Measurements from ENCODE around the gene RBCK1. TPM values are rescaled to one million over a fixed set of nuclear protein-coding genes. Genes with fewer than 3 reads are reported as not detected.

Gene RBCK1
- total RNA-seq, 4 donors from 2014 or later: 57.9 to 86.3 (median 64.6) TPM

DNA sequence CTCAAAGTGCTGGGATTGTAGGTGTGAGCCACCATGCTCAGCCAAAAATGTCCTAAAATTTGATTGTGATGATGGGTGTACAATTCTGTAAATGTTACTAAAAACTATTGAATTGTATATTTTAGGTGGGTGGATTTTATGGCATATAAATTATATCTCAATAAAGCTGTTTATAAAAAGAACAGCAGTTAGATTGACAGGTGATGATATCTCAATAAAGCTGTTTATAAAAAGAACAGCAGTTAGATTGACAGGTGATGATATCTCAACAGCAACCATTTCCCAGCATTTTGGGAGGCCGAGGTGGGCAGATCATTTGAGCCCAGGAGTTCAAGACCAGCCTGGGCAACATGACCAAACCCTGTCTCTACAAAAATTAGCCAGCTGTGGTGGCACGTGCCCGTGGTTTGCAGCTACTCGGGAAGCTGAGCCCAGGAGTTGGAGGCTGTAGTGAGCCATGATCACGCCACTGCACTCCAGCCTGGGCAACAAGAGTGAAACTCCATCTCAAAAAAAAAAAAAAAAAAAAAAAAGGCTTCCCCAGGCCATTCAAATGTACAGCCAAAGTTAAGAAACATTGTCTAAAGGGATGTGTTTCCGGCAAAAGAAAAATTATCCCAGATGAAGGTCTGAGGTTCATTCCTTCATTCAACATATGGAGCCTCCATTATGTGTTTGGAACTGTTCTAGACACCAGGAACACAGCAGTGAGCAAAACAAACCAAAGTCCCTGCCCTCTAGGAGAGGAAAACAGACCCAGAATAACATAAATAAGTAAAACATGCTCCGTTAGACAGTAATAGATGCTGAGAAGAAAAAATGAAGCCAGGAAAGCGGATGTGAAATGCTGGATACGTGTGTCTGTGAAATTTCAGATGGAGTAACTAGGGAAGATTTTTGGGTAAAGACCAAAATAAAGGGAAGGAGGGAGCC, 1.6 kb upstream of the RBCK1 start:
- TF ChIP-seq POLR2A (IDR thresholded peaks at IDR 0.05): no peak
- TF ChIP-seq, protein P1, sequence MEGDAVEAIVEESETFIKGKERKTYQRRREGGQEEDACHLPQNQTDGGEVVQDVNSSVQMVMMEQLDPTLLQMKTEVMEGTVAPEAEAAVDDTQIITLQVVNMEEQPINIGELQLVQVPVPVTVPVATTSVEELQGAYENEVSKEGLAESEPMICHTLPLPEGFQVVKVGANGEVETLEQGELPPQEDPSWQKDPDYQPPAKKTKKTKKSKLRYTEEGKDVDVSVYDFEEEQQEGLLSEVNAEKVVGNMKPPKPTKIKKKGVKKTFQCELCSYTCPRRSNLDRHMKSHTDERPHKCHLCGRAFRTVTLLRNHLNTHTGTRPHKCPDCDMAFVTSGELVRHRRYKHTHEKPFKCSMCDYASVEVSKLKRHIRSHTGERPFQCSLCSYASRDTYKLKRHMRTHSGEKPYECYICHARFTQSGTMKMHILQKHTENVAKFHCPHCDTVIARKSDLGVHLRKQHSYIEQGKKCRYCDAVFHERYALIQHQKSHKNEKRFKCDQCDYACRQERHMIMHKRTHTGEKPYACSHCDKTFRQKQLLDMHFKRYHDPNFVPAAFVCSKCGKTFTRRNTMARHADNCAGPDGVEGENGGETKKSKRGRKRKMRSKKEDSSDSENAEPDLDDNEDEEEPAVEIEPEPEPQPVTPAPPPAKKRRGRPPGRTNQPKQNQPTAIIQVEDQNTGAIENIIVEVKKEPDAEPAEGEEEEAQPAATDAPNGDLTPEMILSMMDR (IDR thresholded peaks at IDR 0.05): no peak
- no peak overlapping the region for H3K4me3 ChIP-seq
- H3K4me1 ChIP-seq: peaks cover 0 to 7% of the 10 kb centered on the region in 2 donors
- H3K9me3 ChIP-seq: no peaks in the 10 kb centered on the region
- no peaks in the 10 kb centered on the region for H3K36me3 ChIP-seq
- H3K27ac ChIP-seq: peak overlapping the region in 1 of 2 donors; percentile 96
- H3K27me3 ChIP-seq: no peaks in the 10 kb centered on the region
- intact Hi-C loops (cut with DNase I; ENCODE audit: low total_unique reads): no loop called here
- no peak for DNase-seq

DNA sequence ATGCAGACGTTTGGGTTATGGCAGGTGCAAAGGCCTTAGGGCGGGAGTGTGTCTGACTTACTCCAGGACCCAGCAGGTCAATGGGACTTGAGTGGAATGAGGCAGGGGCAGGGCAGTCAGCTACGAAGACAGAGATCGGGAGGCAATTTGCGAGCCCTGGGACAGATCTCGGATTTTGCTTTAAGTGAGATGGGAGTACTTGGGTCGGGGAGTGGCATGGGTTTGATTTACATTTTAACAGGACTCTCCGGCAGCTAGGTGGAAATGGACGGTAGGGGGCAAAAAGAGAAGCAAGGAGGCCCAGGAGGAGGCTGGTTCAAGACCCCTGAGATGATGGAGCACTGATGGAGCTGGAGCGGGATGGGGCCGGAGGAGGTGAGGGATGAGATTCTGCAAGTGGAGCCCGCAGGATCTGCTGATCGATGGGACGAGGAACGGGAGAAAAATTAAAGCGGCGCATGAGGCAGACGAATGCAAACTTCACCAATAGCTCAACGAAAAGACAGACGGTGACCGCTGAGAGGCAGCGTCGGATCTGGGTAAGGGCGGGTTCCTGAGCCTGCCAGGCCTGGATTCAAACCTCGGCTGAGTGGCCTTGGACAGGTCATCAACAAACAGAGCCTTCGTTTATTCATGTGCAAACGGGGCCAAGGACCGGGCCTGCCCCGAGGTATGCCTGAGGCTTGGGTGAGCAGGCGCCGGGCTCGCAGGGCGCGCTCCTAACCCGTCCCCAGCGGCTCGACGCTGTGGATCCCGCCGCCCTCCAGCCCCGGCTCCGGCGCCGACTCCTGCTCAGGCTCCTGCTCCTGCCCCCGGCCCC, 756 bp upstream of the RBCK1 start:
- Histone ChIP-seq H3K27ac (peak overlapping the region; percentile 74 to 96), H3K36me3 (no peaks in the 10 kb centered on the region), H3K27me3 (no peaks in the 10 kb centered on the region), H3K9me3 (no peaks in the 10 kb centered on the region), H3K4me1 (peaks cover 0 to 7% of the 10 kb centered on the region in 2 donors), H3K4me3 (peak overlapping the region; percentile 48 to 81)
- DNase-seq: peak; percentile 65 to 67
- TF ChIP-seq POLR2A (IDR thresholded peaks at IDR 0.05): peak in 1 of 2 donors; percentile 28
- TF ChIP-seq, protein P1 (IDR thresholded peaks at IDR 0.05): peak in 2 of 4 experiments; percentile 15 to 16
- intact Hi-C loops (cut with DNase I; ENCODE audit: low total_unique reads): no loop called here

DNA sequence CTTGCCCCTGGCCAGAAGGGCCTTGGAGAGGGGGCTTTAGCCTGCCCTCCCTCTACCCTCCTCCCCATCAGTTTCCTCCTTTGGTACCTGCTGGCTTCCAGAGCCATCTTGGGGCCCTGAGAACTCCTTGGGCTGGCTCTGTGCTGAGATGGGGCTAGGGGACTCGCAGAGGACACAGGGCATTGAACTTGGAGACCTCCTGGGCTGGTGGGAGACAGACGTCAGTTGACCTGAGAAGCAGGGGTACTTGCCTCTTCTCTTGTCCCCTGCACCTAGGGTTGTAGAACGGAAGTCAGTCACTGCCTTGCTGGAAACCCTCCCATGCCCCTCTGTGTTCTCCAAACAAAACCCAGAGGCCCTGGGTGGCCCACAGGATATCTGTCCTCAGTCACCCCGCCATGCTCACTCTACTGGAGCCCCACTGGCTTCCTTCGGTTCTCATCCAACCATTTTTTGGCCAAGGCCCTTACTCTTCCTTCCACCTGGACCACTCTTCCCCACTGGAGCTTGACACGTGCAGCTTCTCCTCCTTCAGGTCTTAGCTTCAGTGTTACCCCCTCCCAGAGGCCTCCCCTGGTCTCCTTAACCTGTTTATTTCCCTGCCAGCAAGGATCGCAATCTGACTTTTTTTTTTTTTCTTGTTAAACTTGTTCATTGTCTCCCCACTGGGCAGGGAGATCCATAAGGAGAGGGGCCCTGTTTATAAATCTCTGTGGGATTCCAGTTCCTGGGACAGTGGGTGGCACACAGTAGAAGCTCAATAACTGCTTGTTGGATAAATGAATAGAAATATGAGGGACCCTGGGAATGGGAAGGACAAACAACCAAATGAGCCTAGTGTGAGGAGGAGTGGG, 971 bp downstream of the RBCK1 start:
- peaks cover 0 to 7% of the 10 kb centered on the region in 2 donors for H3K4me1 ChIP-seq
- H3K36me3 ChIP-seq: no peaks in the 10 kb centered on the region
- intact Hi-C loops (cut with DNase I; ENCODE audit: low total_unique reads): no loop called here
- no peak for TF ChIP-seq POLR2A (IDR thresholded peaks at IDR 0.05)
- TF ChIP-seq, protein P1 (IDR thresholded peaks at IDR 0.05): no peak
- H3K4me3 ChIP-seq: peak overlapping the region; percentile 81 to 100
- H3K9me3 ChIP-seq: no peaks in the 10 kb centered on the region
- no peak for DNase-seq
- peak overlapping the region; percentile 96 to 98 for H3K27ac ChIP-seq
- H3K27me3 ChIP-seq: no peaks in the 10 kb centered on the region

DNA sequence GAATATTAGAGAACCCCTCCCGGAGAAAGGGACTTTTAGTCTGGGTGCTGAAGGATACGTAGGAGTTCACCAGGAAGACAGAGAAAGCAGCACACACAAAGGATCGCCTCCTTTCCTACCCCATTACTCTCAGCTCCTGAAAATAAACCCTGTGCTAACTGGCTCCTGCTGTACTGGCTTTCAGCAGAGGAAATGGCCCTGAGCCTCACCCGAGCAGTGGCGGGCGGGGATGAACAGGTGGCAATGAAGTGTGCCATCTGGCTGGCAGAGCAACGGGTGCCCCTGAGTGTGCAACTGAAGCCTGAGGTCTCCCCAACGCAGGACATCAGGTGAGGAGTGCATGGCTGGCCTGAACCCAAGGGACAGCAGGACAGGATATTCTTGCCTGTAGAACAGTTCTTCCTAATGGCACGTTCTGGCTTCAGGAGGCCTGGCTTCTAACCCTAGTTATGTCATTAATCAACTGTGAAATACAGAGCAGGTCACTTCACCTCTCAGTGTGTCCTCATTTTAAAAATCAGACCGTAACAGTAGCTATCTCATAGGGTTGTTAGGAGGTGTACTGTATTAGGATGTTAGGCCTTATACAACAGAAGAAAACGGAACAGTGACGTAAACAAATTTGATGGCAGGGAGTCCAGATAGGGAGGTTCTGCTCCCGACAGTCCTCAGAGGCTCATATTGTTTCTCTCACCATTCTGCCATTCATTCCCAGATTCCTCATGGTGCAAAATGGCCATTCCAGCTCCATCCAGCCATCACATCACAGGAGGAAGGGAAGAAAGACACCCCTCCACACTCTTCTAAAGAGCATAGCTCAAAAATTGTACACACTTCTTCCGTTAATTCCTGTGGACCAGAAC, 1.8 kb downstream of the RBCK1 start:
- Histone ChIP-seq H3K4me1 (peaks cover 0 to 7% of the 10 kb centered on the region in 2 donors), H3K36me3 (no peaks in the 10 kb centered on the region), H3K9me3 (no peaks in the 10 kb centered on the region), H3K4me3 (no peak overlapping the region), H3K27ac (peak overlapping the region in 1 of 2 donors; percentile 98), H3K27me3 (no peaks in the 10 kb centered on the region)
- intact Hi-C loops (cut with DNase I; ENCODE audit: low total_unique reads): no loop called here
- DNase-seq: no peak
- TF ChIP-seq, protein P1 (IDR thresholded peaks at IDR 0.05): no peak
- no peak for TF ChIP-seq POLR2A (IDR thresholded peaks at IDR 0.05)
